GM20000 (cell line): Measurements from ENCODE around the gene PIK3R5.
"Not testable (repeated sequence)": the region's sequence is repeated elsewhere in the genome, so short reads cannot be mapped to it uniquely, and the experiment has no call there.

Experiments used
- DNase-seq: peaks from one replicate; pipeline ENCODE4 v3.0.0; 2012; ENCODE audit warnings: low spot score
- TF ChIP-seq, protein P1 (sequence below): IDR thresholded peaks from 2 replicates; pipeline ENCODE4 v1.5.1; 2012; ENCODE audit warnings: mild to moderate bottlenecking, control low read depth; ENCODE audit errors: extremely low read depth, missing control alignments

Gene PIK3R5

DNA sequence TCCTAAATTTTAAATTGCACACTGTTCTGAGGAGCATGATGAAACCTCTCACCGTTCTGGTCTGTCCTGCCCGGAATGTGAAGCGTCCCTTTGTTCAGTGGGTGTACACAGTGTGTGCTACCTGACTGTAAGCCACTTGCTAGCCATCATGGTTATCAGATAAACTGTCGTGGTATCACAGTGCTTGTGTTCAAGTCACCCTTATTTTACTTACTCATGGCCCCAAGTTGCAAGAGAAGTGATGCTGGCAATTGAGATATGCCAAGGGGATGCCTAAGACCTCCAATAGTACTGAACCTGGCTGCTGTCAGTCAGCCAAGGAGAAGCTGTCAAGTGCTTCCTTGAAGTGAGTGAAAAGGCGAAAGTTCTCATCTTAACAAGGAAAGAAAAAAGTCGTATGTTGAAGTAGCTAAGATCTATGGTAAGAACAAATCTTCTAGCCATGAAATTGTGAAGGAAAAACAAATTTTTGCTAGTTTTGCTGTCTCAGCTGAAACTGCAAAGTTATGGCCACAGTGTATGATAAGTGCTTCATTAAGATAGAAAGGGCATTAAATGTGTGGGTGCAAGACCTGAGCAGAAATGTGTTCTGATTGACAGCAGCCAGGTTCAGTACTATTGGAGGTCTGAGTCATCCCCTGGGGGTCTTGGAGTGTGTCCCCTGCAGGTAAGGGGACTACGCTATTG lies 103.9 kb downstream of the PIK3R5 start:
- TF ChIP-seq, protein P1, sequence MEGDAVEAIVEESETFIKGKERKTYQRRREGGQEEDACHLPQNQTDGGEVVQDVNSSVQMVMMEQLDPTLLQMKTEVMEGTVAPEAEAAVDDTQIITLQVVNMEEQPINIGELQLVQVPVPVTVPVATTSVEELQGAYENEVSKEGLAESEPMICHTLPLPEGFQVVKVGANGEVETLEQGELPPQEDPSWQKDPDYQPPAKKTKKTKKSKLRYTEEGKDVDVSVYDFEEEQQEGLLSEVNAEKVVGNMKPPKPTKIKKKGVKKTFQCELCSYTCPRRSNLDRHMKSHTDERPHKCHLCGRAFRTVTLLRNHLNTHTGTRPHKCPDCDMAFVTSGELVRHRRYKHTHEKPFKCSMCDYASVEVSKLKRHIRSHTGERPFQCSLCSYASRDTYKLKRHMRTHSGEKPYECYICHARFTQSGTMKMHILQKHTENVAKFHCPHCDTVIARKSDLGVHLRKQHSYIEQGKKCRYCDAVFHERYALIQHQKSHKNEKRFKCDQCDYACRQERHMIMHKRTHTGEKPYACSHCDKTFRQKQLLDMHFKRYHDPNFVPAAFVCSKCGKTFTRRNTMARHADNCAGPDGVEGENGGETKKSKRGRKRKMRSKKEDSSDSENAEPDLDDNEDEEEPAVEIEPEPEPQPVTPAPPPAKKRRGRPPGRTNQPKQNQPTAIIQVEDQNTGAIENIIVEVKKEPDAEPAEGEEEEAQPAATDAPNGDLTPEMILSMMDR, result no peak
- DNase-seq, result no peak

DNA sequence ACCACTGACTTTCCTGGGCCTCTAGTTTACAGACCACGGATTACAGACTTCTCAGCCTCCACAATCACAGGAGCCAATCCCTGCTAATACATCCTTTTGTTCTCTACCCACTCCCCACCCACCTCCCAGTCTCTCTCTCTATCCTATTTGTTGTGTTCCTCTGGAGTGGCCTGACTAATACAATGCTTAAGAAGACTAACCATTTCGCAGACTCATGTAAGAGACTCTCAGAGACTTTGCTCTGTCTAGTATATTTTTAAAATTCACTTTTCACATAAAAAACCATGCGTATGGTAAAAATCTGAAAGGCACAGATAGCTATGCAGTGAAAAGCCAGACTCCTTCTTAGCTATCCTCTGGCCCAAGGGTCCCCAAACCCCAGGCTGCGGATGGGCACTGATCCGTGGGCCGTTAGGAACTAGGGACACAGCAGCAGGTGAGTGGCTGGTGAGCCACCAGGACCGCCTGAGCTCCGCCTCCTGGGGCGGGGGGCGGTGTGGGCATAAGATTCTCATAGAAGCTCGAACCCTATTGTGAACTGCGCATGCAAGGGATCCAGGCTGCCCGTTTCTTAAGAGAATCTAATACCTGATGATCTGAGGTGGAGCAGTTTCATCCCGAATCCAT lies 105.6 kb downstream of the PIK3R5 start:
- TF ChIP-seq, protein P1, result no peak
- DNase-seq, result no peak

DNA sequence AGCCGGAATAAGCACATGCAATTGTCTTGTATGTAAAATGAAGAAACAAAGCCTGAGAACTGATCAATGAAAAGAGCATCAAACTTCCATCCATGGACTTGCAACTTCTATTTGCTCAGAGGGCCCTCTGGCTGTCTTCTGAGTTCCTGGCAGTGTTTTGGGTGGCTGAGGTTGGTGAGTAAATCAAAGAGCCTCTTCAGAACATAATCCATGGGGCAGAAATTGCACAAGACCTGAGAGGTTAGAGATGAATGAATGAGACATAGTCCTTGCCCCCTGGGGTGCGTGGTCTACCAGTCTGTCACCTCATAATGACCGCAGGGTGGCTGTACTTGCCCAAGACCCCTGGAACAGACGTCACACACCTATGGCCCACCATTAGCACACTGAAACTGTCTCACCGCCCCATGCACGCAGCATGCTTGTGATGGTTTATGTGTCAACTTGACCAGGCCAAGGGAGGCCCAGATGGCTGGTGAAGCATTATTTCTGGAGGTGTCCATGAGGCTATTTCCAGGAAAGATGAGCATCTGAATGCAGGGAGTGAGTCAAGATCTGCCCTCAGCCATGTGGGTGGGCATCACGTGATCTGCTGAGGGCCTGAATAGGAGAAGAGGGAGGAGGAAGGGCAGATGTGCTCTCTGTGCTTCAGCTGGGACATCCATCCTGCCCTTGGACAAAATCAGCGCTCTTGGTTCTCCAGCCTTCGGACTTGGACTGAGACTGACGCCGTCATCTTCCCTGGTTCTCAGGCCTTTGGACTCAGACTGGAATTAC lies 106.3 kb downstream of the PIK3R5 start:
- TF ChIP-seq, protein P1, result no peak
- DNase-seq, result no peak

DNA sequence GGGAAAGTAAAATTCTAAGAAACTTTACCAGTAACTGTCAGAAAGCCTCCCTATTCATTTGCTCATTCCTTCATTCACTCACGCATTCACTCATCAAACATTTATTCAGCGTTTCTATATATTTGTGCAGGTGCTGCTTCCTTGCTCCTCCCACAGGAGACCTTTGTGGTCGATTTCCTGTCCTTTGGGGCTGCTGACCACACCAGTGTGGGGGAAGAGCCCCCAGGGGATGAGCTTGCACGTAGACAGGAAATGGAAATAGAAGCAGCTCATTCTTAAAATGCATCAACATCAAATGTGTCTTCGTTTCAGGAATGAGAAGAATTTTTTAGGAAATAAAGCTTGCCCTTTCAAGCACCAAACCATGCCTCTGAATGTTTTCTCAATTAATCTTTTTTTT lies 107.6 kb downstream of the PIK3R5 start:
- DNase-seq, result peak; percentile 48

DNA sequence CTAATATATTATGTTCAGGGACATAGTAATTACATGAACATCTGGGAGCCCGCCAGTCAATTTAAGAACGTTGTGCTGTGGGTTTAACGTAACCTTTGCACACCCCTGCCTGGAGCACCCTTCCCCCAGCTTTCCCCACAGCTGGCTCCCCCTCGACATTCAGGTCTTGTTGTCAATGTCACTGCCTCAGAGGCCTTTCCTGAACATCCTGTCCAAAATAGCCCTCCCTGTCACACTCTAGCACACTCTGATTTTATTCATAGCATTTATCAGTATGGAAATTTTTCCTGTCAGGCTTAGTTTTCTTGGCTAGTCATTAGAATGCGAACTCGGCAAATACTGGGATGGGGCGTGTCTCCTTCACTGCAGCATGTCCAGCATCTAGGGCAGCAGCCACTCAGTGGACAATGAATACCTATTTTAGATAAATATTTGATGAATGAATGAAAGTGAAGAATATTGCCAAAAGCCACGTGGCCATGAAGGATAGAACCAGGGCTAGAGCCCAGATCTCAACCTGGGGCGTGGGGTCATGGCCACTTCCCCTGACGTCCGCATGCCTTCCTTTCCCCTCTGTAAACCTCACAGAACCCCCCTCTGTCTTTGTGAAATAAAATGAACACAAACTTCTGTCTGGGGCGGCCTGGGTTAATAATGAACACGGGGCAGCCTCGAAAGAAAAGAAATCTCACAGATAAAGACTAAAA lies 108.5 kb downstream of the PIK3R5 start:
- TF ChIP-seq, protein P1, result no peak
- no peak for DNase-seq

More for the DNA sequence above, 107.6 kb downstream of the PIK3R5 start:
- TF ChIP-seq, protein P1, result no peak

DNA sequence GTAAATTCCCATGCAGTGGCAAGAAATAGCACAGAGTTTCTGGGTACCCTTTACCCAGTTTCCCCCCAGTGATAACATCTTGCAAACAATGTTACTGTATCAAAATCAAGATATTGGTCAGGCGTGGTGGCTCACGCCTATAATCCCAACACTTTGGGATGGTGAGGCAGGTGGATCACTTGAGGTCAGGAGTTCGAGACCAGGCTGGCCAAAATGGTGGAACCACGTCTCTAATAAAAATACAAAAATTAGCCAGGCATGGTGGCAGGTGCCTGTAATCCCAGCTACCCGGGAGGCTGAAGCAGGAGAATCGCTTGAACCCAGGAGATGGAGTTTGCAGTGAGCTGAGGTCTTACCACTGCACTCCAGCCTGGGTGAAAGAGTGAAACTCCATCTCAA lies 109.3 kb downstream of the PIK3R5 start:
- DNase-seq, result not testable (repeated sequence)

DNA sequence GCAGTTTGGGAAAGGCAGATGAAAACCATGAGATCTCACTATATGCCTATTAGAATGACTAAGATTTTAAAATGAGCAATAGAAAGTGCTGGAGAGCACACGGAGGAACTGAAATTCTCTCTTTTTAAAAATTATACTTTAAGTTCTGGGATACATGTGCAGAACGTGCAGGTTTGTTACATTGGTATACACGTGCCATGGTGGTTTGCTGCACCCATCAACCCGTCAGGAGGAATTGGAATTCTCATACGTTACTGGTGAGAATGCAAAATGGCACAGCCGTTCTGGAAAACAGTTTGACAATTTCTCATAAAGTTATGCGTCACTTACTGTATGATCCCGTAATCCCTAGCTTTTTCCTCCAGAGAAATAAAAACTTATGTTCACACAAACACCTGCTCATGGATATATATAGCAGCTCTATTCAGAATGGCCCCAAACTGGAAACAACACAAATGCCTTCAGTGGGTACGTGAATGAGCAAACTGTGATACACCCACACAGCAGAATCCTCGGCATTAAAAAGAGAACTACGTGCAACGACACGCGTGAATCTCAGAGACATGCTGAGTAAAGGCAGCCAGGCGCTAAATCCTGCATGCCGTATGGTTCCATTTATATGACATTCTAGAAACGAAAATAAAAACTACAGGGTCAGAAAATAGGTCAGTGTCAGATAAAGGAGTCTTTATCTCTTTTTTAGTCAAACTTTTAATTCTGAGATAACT lies 109.9 kb downstream of the PIK3R5 start:
- TF ChIP-seq, protein P1, result no peak
- peak; percentile 50 for DNase-seq
